T-helper 1 cell (primary cell): ENCODE results near the gene RAPGEF3.

Experiments
- DNase-seq, 5 donors: peaks; one replicate each; pipeline ENCODE4 v3.0.0-alpha.2; 2012 to 2020

The RAPGEF3 gene

GRCh38 chr12:47741340-47741703, 17.4 kb downstream of the RAPGEF3 start:
- peak; percentile 47 to 65 (median 58) for DNase-seq

GRCh38 chr12:47740606-47741339, 17.9 kb downstream of the RAPGEF3 start:
- no peak for DNase-seq

GRCh38 chr12:47739979-47740378, 18.7 kb downstream of the RAPGEF3 start:
- no peak for DNase-seq

GRCh38 chr12:47739297-47739696, 19.4 kb downstream of the RAPGEF3 start:
- DNase-seq, result no peak

- DNase-seq, result no peak
These were observed 20.6 kb downstream of the RAPGEF3 start for GRCh38 chr12:47737936-47738594.

GRCh38 chr12:47736877-47737676, 21.6 kb downstream of the RAPGEF3 start:
- DNase-seq, result no peak

- no peak for DNase-seq
These were observed 22.5 kb downstream of the RAPGEF3 start for GRCh38 chr12:47736216-47736615.

GRCh38 chr12:47735649-47736048, 23.0 kb downstream of the RAPGEF3 start:
- no peak for DNase-seq

GRCh38 chr12:47734725-47735480, 23.8 kb downstream of the RAPGEF3 start:
- no peak for DNase-seq

- DNase-seq, result no peak
These were observed 25.5 kb downstream of the RAPGEF3 start for GRCh38 chr12:47733142-47733541.

GRCh38 chr12:47732504-47732903, 26.2 kb downstream of the RAPGEF3 start:
- no peak for DNase-seq

GRCh38 chr12:47731723-47732122, 27.0 kb downstream of the RAPGEF3 start:
- DNase-seq, result no peak

GRCh38 chr12:47730341-47730744, 28.3 kb downstream of the RAPGEF3 start:
- DNase-seq, result no peak

GRCh38 chr12:47729233-47729632, 29.4 kb downstream of the RAPGEF3 start:
- DNase-seq, result no peak

GRCh38 chr12:47725893-47726292, 32.8 kb downstream of the RAPGEF3 start:
- DNase-seq, result no peak

- DNase-seq, result no peak
These were observed 33.4 kb downstream of the RAPGEF3 start, which contains the start of gene ENDOU for GRCh38 chr12:47725091-47725772. Gene ENDOU (minus strand): TSS chr12:47725490. CDS start chr12:47725413, 77 bp downstream.

- no peak for DNase-seq
These were observed 35.6 kb downstream of the RAPGEF3 start for GRCh38 chr12:47722941-47723631.

GRCh38 chr12:47722136-47722834, 36.4 kb downstream of the RAPGEF3 start:
- DNase-seq, result no peak

- DNase-seq, result no peak
These were observed 37.2 kb downstream of the RAPGEF3 start for GRCh38 chr12:47721431-47721973.

- DNase-seq, result no peak
These were observed 40.1 kb downstream of the RAPGEF3 start for GRCh38 chr12:47718531-47718930.
